Mucosa of descending colon (tissue), 3 donors: Measurements from ENCODE around the gene ARMC7. TPM values are rescaled to one million over a fixed set of nuclear protein-coding genes. Genes with fewer than 3 reads are reported as not detected.

ENCODE experiments used
- ATAC-seq: fragments of 200-7000 bp; cut with Tn5 transposase; one replicate; pipeline ENCODE4 v1.9.1; 2020; ENCODE audit warnings: mild to moderate bottlenecking, moderate library complexity
- DNase-seq, 3 donors: peaks; one replicate each; pipeline ENCODE4 v3.0.0-alpha.2; 2020
- H3K36me3 ChIP-seq: fragments of 200-600 bp; one replicate; pipeline ENCODE4 v1.8.0; 2021; ENCODE audit warnings: low read depth, mild to moderate bottlenecking
- H3K4me1 ChIP-seq: fragments of 200-600 bp; one replicate; pipeline ENCODE4 v1.8.0; 2021; ENCODE audit warnings: low read depth, mild to moderate bottlenecking
- H3K4me3 ChIP-seq: fragments of 200-600 bp; one replicate; pipeline ENCODE4 v1.8.0; 2021; ENCODE audit warnings: mild to moderate bottlenecking
- H3K9me3 ChIP-seq: fragments of 200-600 bp; one replicate; pipeline ENCODE4 v1.8.0; 2021; ENCODE audit warnings: mild to moderate bottlenecking
- CTCF ChIP-seq: fragments of 200-600 bp; IDR thresholded peaks from one replicate; pipeline ENCODE4 v1.8.0; 2022; ENCODE audit warnings: antibody characterized with exemption, mild to moderate bottlenecking
- intact Hi-C, 2 donors: fragments of 100-400 bp; cut with DNase I in 1 of 2; cut with micrococcal nuclease in 1 of 2; formaldehyde crosslinking; loops; one replicate each; pipeline versions ENCODE4 v1.11.0 to v1.11.1; 2022; cut with DNase I, micrococcal nuclease
- total RNA-seq, 3 donors: library from RNA; stranded (reverse); fragmentation: NEBNext Ultra II Directional in 2 of 3; extraction: Animal tissue kit (Norgen Biotek cat#: 25700) in 2 of 3; gene quantifications; one replicate each; pipeline versions ENCODE4 v1.2.1 to v1.2.4, GENCODE V29; 2021 to 2023
- donor health status: DM: no; HTN: no; CAD: no; lungs with moderate emphysema.
- donor health status: DM: no; HTN: no; CAD: no.
- donor health status: DM: no; HTN: yes; CAD: no.

Gene ARMC7
- total RNA-seq, 3 donors from 2014 or later, result 16.7 to 24.3 (median 18.3) TPM

- Histone ChIP-seq H3K36me3 (peaks cover 3% of the 10 kb centered on the region), H3K9me3 (no peaks in the 10 kb centered on the region), H3K4me1 (peaks cover 10% of the 10 kb centered on the region), H3K4me3 (no peak overlapping the region)
- TF ChIP-seq CTCF, result no peak
- ATAC-seq, result no peak
- no peak for DNase-seq
- intact Hi-C loops, result no loop called here
Measured at GRCh38 chr17:75146592-75146991, 36.8 kb downstream of the ARMC7 start.

GRCh38 chr17:75147878-75148546 is 38.2 kb downstream of the ARMC7 start:
- Histone ChIP-seq H3K36me3 (peaks cover 3% of the 10 kb centered on the region), H3K4me3 (no peak overlapping the region), H3K9me3 (no peaks in the 10 kb centered on the region), H3K4me1 (peaks cover 10% of the 10 kb centered on the region)
- peak in 1 of 3 donors; percentile 42 for DNase-seq
- TF ChIP-seq CTCF, result no peak
- peak; percentile 94 for ATAC-seq
- intact Hi-C loops, result no loop called here

GRCh38 chr17:75151930-75152329 is 42.2 kb downstream of the ARMC7 start:
- DNase-seq (no peak), ATAC-seq (no peak)
- Histone ChIP-seq H3K4me1 (peaks cover 19% of the 10 kb centered on the region), H3K4me3 (no peak overlapping the region), H3K9me3 (no peaks in the 10 kb centered on the region), H3K36me3 (no peaks in the 10 kb centered on the region)
- intact Hi-C loops, result no loop called here
- TF ChIP-seq CTCF, result no peak

GRCh38 chr17:75152523-75152921 is 42.8 kb downstream of the ARMC7 start:
- Histone ChIP-seq H3K4me3 (no peak overlapping the region), H3K36me3 (no peaks in the 10 kb centered on the region), H3K9me3 (no peaks in the 10 kb centered on the region), H3K4me1 (peaks cover 19% of the 10 kb centered on the region)
- no peak for TF ChIP-seq CTCF
- ATAC-seq (no peak), DNase-seq (no peak)
- intact Hi-C loops, result no loop called here

GRCh38 chr17:75152922-75153779 is 43.4 kb downstream of the ARMC7 start:
- H3K4me1 ChIP-seq, result peaks cover 16% of the 10 kb centered on the region
- peak; percentile 68 to 74 (median 72) for DNase-seq

More at GRCh38 chr17:75152922-75153779, 43.4 kb downstream of the ARMC7 start:
- Histone ChIP-seq H3K4me3 (peak overlapping the region; percentile 82), H3K9me3 (no peaks in the 10 kb centered on the region), H3K36me3 (no peaks in the 10 kb centered on the region)
- ATAC-seq, result peak; percentile 74
- TF ChIP-seq CTCF, result no peak
- intact Hi-C loops, result no loop called here
